ENCODE results near the gene NUP214. TPM values are rescaled to one million over a fixed set of nuclear protein-coding genes. Genes with fewer than 3 reads are reported as not detected.

NUP214 gene
- total and polyA plus RNA-seq, 2 of the 4 experiments (the other 2 are of a cell fraction), result 7.9 to 13.4 TPM

DNA sequence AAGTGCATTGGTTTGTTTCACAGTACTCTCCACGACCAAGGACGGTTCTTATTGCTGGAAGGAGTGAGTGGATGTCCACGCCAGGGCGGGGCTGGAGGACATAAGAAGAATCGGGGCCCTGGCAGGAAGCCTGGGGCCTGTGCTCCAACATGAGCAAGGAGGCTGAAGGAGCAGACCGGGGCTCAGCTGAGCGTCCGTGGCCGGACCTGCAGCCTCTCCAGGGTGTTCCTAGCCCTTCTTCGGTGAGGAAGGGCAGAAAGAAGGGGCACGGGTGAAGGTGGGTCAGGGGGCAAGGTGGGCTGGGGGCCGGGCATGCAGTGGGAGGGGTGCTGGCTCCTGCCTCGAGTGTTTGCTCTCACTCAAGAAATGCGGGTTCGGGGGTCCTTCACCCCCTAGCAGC is 132.8 kb downstream of the NUP214 start:
- TF ChIP-seq BHLHE40 (IDR thresholded peaks at IDR 0.05; ENCODE audit: low read depth, low read length) (no peak), POLR2A (IDR thresholded peaks at IDR 0.05; ENCODE audit: low read depth, low read length) (no peak), MXI1 (IDR thresholded peaks at IDR 0.05; ENCODE audit: borderline replicate concordance, low read depth, low read length) (no peak), CHD1 (IDR thresholded peaks at IDR 0.05; ENCODE audit: low read depth, low read length) (no peak), MAFK (IDR thresholded peaks at IDR 0.05; ENCODE audit: low read depth, low read length) (no peak), RFX5 (IDR thresholded peaks at IDR 0.05; ENCODE audit: low read depth, low read length) (no peak), RAD21 (IDR thresholded peaks at IDR 0.05; ENCODE audit: low read length) (no peak), SMC3 (IDR thresholded peaks at IDR 0.05; ENCODE audit: low read depth, low read length) (no peak), CEBPB (IDR thresholded peaks at IDR 0.05; ENCODE audit: low read depth, low read length) (no peak), RCOR1 (IDR thresholded peaks at IDR 0.05; ENCODE audit: insufficient replicate concordance, low read length) (no peak), NFE2L2 (IDR thresholded peaks at IDR 0.05; ENCODE audit: low read depth, low read length) (no peak), FOS (IDR thresholded peaks at IDR 0.05; ENCODE audit: low read depth, low read length) (no peak), MAZ (IDR thresholded peaks at IDR 0.05; ENCODE audit: borderline replicate concordance, low read depth, low read length) (no peak)
- TF ChIP-seq, protein P1, sequence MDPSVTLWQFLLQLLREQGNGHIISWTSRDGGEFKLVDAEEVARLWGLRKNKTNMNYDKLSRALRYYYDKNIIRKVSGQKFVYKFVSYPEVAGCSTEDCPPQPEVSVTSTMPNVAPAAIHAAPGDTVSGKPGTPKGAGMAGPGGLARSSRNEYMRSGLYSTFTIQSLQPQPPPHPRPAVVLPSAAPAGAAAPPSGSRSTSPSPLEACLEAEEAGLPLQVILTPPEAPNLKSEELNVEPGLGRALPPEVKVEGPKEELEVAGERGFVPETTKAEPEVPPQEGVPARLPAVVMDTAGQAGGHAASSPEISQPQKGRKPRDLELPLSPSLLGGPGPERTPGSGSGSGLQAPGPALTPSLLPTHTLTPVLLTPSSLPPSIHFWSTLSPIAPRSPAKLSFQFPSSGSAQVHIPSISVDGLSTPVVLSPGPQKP (IDR thresholded peaks at IDR 0.05; ENCODE audit: borderline replicate concordance, low read depth, low read length), result no peak
- TF ChIP-seq, protein P2, sequence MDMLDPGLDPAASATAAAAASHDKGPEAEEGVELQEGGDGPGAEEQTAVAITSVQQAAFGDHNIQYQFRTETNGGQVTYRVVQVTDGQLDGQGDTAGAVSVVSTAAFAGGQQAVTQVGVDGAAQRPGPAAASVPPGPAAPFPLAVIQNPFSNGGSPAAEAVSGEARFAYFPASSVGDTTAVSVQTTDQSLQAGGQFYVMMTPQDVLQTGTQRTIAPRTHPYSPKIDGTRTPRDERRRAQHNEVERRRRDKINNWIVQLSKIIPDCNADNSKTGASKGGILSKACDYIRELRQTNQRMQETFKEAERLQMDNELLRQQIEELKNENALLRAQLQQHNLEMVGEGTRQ (IDR thresholded peaks at IDR 0.05; ENCODE audit: low read depth, low read length), result no peak
- TF ChIP-seq, protein P3, sequence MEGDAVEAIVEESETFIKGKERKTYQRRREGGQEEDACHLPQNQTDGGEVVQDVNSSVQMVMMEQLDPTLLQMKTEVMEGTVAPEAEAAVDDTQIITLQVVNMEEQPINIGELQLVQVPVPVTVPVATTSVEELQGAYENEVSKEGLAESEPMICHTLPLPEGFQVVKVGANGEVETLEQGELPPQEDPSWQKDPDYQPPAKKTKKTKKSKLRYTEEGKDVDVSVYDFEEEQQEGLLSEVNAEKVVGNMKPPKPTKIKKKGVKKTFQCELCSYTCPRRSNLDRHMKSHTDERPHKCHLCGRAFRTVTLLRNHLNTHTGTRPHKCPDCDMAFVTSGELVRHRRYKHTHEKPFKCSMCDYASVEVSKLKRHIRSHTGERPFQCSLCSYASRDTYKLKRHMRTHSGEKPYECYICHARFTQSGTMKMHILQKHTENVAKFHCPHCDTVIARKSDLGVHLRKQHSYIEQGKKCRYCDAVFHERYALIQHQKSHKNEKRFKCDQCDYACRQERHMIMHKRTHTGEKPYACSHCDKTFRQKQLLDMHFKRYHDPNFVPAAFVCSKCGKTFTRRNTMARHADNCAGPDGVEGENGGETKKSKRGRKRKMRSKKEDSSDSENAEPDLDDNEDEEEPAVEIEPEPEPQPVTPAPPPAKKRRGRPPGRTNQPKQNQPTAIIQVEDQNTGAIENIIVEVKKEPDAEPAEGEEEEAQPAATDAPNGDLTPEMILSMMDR (conservative IDR thresholded peaks at IDR 0.05; ENCODE audit: low read depth, low read length), result no peak
- Histone ChIP-seq H2BK120ac (ENCODE audit: low read depth, low read length) (no peak overlapping the region), H3K18ac (ENCODE audit: low read depth, low read length) (no peak overlapping the region), H3K4me3 (ENCODE audit: insufficient read depth, low read depth, low read length) (no peak overlapping the region), H4K8ac (ENCODE audit: low read depth in 2 of 2, low read length in 2 of 2) (no peak overlapping the region), H2BK20ac (ENCODE audit: low read depth, low read length) (no peak overlapping the region), H3K4ac (ENCODE audit: low read depth, low read length) (no peak overlapping the region), H3K36me3 (ENCODE audit: control insufficient read depth, insufficient read depth, low read length) (no peaks in the 10 kb centered on the region), H3K4me2 (ENCODE audit: low read depth, low read length) (no peak overlapping the region), H3K23ac (ENCODE audit: low read depth, low read length) (no peak overlapping the region), H2BK15ac (ENCODE audit: low read depth, low read length) (no peak overlapping the region), H2AK9ac (replicated peaks; ENCODE audit: low read depth, low read length, poor library complexity) (no peak overlapping the region), H2BK5ac (ENCODE audit: low read depth, low read length, poor library complexity, severe bottlenecking) (no peak overlapping the region), H3K27ac (ENCODE audit: insufficient read depth, low read length) (no peak overlapping the region), H3K9me1 (ENCODE audit: insufficient read depth, low read length) (peaks cover 6% of the 10 kb centered on the region; the same call in 1 of the 2 replicates), H4K91ac (ENCODE audit: insufficient read depth, low read depth, low read length) (no peak overlapping the region), H3K4me1 (ENCODE audit: control insufficient read depth, insufficient read depth, low read length) (peaks cover 10% of the 10 kb centered on the region), H3K9ac (ENCODE audit: low read depth, low read length) (no peak overlapping the region), H2AFZ (replicated peaks; ENCODE audit: low read length, poor library complexity) (no peak overlapping the region), H3K27me3 (ENCODE audit: control insufficient read depth, insufficient read depth, low read length) (no peaks in the 10 kb centered on the region), H3K14ac (replicated peaks; ENCODE audit: low read depth, low read length) (no peak overlapping the region), H3K56ac (ENCODE audit: extremely low read depth, insufficient read depth, low read length) (no peak overlapping the region), H4K20me1 (ENCODE audit: insufficient read depth, low read length) (no peaks in the 10 kb centered on the region), H3K9me3 (ENCODE audit: control insufficient read depth, insufficient read depth, low read length) (no peaks in the 10 kb centered on the region), H2AK5ac (ENCODE audit: low read depth, low read length) (0 out of 2 replicates have a peak overlapping the region, but pooled peaks have one; percentile 72), H4K5ac (ENCODE audit: low read depth, low read length) (no peak overlapping the region), H3K79me1 (ENCODE audit: low read depth in 1 of 2, low read length in 2 of 2) (0 out of 4 replicates have a peak, but pooled peaks cover 0 to 2% of the 10 kb centered on the region in 2 experiments)
- WGBS, 2 experiments (ENCODE audit: extremely low coverage in 2 of 2, insufficient read length in 1 of 2), result 79% methylated on average over 4 of the region's 15 CpGs; no CpG with 5 or more reads in 1 of the 2 experiments
- dilution Hi-C loops (cut with HindIII; ENCODE audit: low sequenced_read_pairs, unreplicated experiment) (no loop called here), in situ Hi-C loops (cut with MboI; ENCODE audit: low sequenced_read_pairs) (no loop called here), intact Hi-C loops (cut with micrococcal nuclease) (no loop called here)
- DNase-seq (no peak), ATAC-seq (ENCODE audit: low read depth) (no peak)
- no TSS peak for BruUV-seq (replicated peaks)
- CTCF ChIA-PET, result no interaction called here
- POLR2A ChIA-PET (ENCODE audit: unreplicated experiment), result no interaction called here
